Endothelial cell of umbilical vein (primary cell): ENCODE measurements around the gene ALKBH5. TPM values are rescaled to one million over a fixed set of nuclear protein-coding genes. Genes with fewer than 3 reads are reported as not detected.

Experiments
- BruUV-seq: library from RNA; stranded (reverse); fragments of 400-500 nt; replicated peaks from 2 replicates; lab custom pipeline; 2021; lab: Mats Ljungman, UMichigan
- CTCF ChIA-PET: fragments of 300-600, 350-600 bp; sonication (Branson Sonifier 250); formaldehyde crosslinking; loops from one replicate; lab custom pipeline; 2021; ENCODE audit warnings: antibody characterized with exemption, inconsistent platforms; lab: Charles Lee
- POLR2A ChIA-PET: fragments of 300-600, 350-600 bp; sonication (Branson Sonifier 250); formaldehyde crosslinking; loops from one replicate; lab custom pipeline; 2021; ENCODE audit warnings: antibody characterized with exemption, inconsistent platforms; lab: Charles Lee
- DNase-seq: peaks from one replicate; pipeline ENCODE4 v3.0.0-alpha.2; 2011; ENCODE audit warnings: low read depth, low spot score
- FAIRE-seq: peaks from 2 replicates; lab custom pipeline; 2011; peaks lifted over from hg19 to GRCh38; lab: Jason Lieb, UNC
- H2AFZ ChIP-seq: 2 replicates; pipeline ENCODE4 v1.6.0; 2012; ENCODE audit warnings: low read depth, low read length, control low read depth, inconsistent platforms
- H3K27ac ChIP-seq: 2 replicates; pipeline ENCODE4 v1.5.1; 2011; ENCODE audit warnings: low read depth, mild to moderate bottlenecking, control low read depth, low read length, moderate library complexity; ENCODE audit not compliant: insufficient read depth
- H3K27me3 ChIP-seq, 2 experiments: 2 replicates each; pipeline versions ENCODE4 v1.6.0 to v1.6.1; 2011; ENCODE audit warnings: low read length in 2 of 2, mixed read lengths in 1 of 2; ENCODE audit not compliant: control insufficient read depth in 2 of 2, insufficient read depth in 2 of 2
- H3K36me3 ChIP-seq, 2 experiments: 2 replicates in 1 of 2; 3 replicates in 1 of 2; pipeline ENCODE4 v1.5.1; 2011; ENCODE audit warnings: low read length in 2 of 2, mild to moderate bottlenecking in 1 of 2, moderate library complexity in 1 of 2; ENCODE audit not compliant: control insufficient read depth in 2 of 2, insufficient read depth in 2 of 2; ENCODE audit errors: extremely low read depth in 1 of 2
- H3K4me1 ChIP-seq: 3 replicates; pipeline ENCODE4 v1.5.1; 2011; ENCODE audit warnings: mild to moderate bottlenecking, low read length; ENCODE audit not compliant: control insufficient read depth, insufficient read depth; ENCODE audit errors: extremely low read depth
- H3K4me2 ChIP-seq: 2 replicates; pipeline ENCODE4 v1.6.1; 2011; ENCODE audit warnings: low read length, control low read depth, mixed read lengths; ENCODE audit not compliant: insufficient read depth
- H3K4me3 ChIP-seq, 3 experiments: fragments of 200-600 bp in 1 of 3; sonication (generic), shearing (Covaris generic) in 1 of 3; replicated peaks in 1 of 3; 2 replicates each; pipeline ENCODE4 v1.5.1; 2011 to 2016; ENCODE audit warnings: control low read depth in 3 of 3, low read length in 3 of 3, mild to moderate bottlenecking in 2 of 3, inconsistent platforms in 1 of 3, low read depth in 1 of 3, moderate library complexity in 1 of 3; ENCODE audit not compliant: insufficient read depth in 1 of 3
- H3K79me2 ChIP-seq: 2 replicates; pipeline ENCODE4 v1.6.0; 2012; ENCODE audit warnings: low read length, inconsistent platforms; ENCODE audit not compliant: control insufficient read depth, insufficient read depth
- H3K9ac ChIP-seq: replicated peaks from 2 replicates; pipeline ENCODE3; 2011; ENCODE audit warnings: low read length, control low read depth; ENCODE audit not compliant: insufficient read depth; ENCODE audit errors: extremely low read depth
- H3K9me1 ChIP-seq: replicated peaks from 3 replicates; pipeline ENCODE4 v1.6.0; 2011; ENCODE audit warnings: mild to moderate bottlenecking, low read length; ENCODE audit not compliant: control insufficient read depth, insufficient read depth; ENCODE audit errors: extremely low read depth
- H3K9me3 ChIP-seq: replicated peaks from 2 replicates; pipeline ENCODE4 v1.5.1; 2012; ENCODE audit warnings: low read length, inconsistent platforms; ENCODE audit not compliant: control insufficient read depth, insufficient read depth
- H4K20me1 ChIP-seq: replicated peaks from 2 replicates; pipeline ENCODE3; 2011; ENCODE audit warnings: mild to moderate bottlenecking, low read length; ENCODE audit not compliant: control insufficient read depth, insufficient read depth; ENCODE audit errors: extremely low read depth
- CTCF ChIP-seq, 2 donors: IDR thresholded peaks; 1 replicate in 1 of 2; 2 replicates in 1 of 2; pipeline ENCODE4 v1.5.1; 2011; ENCODE audit warnings: low read length in 2 of 2, mild to moderate bottlenecking in 2 of 2, moderate library complexity in 2 of 2, control low read depth in 1 of 2, inconsistent platforms in 1 of 2, low read depth in 1 of 2; ENCODE audit not compliant: insufficient read depth in 1 of 2; ENCODE audit errors: extremely low read depth in 1 of 2
- EZH2 ChIP-seq: IDR thresholded peaks from 2 replicates; pipeline ENCODE4 v1.6.1; 2012; ENCODE audit warnings: borderline replicate concordance, low read depth, mild to moderate bottlenecking, moderate library complexity, low read length, inconsistent platforms; ENCODE audit not compliant: severe bottlenecking
- FOS ChIP-seq: IDR thresholded peaks from 2 replicates; pipeline ENCODE4 v1.6.1; 2011; ENCODE audit warnings: mild to moderate bottlenecking, low read length, moderate library complexity, borderline replicate concordance; ENCODE audit not compliant: insufficient read depth
- GATA2 ChIP-seq: IDR thresholded peaks from 2 replicates; pipeline ENCODE4 v1.7.0; 2011; ENCODE audit warnings: low read depth, mild to moderate bottlenecking, moderate library complexity, mixed read lengths, low read length; ENCODE audit not compliant: insufficient read length, insufficient read depth
- JUN ChIP-seq: IDR thresholded peaks from 2 replicates; pipeline ENCODE4 v1.6.1; 2011; ENCODE audit warnings: borderline replicate concordance, low read depth; ENCODE audit not compliant: insufficient read length, insufficient read depth
- MAX ChIP-seq: IDR thresholded peaks from 2 replicates; pipeline ENCODE4 v1.6.1; 2011; ENCODE audit not compliant: insufficient read depth, insufficient read length
- MYC ChIP-seq: IDR thresholded peaks from one replicate; pipeline ENCODE4 v1.6.1; 2011; ENCODE audit warnings: mild to moderate bottlenecking, low read depth, low read length
- POLR2A ChIP-seq: IDR thresholded peaks from 2 replicates; pipeline ENCODE4 v1.6.1; 2012; ENCODE audit warnings: low read depth, mild to moderate bottlenecking, control low read depth, low read length
- POLR2AphosphoS5 ChIP-seq: IDR thresholded peaks from 2 replicates; pipeline ENCODE4 v1.6.1; 2012; ENCODE audit warnings: low read depth, mild to moderate bottlenecking, control low read depth, low read length, moderate library complexity; ENCODE audit not compliant: insufficient read depth
- dilution Hi-C: fragments of 300-500 bp; cut with MboI; formaldehyde crosslinking; loops from one replicate; pipeline ENCODE4 v1.15.0; 2019; ENCODE audit warnings: low sequenced_read_pairs; ENCODE audit not compliant: extremely low pct_ligation_motif_present
- intact Hi-C: fragments of 100-400 bp; cut with micrococcal nuclease; formaldehyde crosslinking; loops from one replicate; pipeline ENCODE4 v1.10.0; 2022
- polyA plus RNA-seq, 4 experiments: library from polyadenylated mRNA; depleted of rRNA in 3 of 4; stranded (reverse) in 3 of 4; unstranded in 1 of 4; fragments of >200 nt; gene quantifications; 2 replicates each; pipeline versions ENCODE4 v1.2.1 to v1.2.3, GENCODE V29; 2011 to 2012; ENCODE audit warnings: missing spikeins in 1 of 4
- total RNA-seq: library from RNA; stranded (reverse); gene quantifications from 2 replicates; pipeline ENCODE4 v1.2.3, GENCODE V29; 2021

ALKBH5 gene
- total and polyA plus RNA-seq, 2 donors (not counting 3 experiments of a cell fraction or from before 2014, with no cell fraction given): 55.3 to 71.0 TPM

- DNase-seq (no peak), FAIRE-seq (no peak)
- no peaks in the 10 kb centered on the region for H3K36me3 ChIP-seq
- intact Hi-C loops: no loop called here
- no peaks in the 10 kb centered on the region for H4K20me1 ChIP-seq
- no peak overlapping the region for H3K27ac ChIP-seq
- CTCF ChIA-PET: no interaction called here
- BruUV-seq: no TSS peak
- dilution Hi-C loops: no loop called here
- no peaks in the 10 kb centered on the region for H3K9me3 ChIP-seq
- H3K9ac ChIP-seq: no peak overlapping the region
- no peak overlapping the region for H3K4me3 ChIP-seq
- TF ChIP-seq MAX: no peak
- no peak for TF ChIP-seq POLR2A
- TF ChIP-seq JUN: no peak
- TF ChIP-seq POLR2AphosphoS5: no peak
- no peak for TF ChIP-seq CTCF (IDR thresholded peaks at IDR 0.05; ENCODE audit: extremely low read depth in 1 of 2, insufficient read depth in 1 of 2, low read depth in 1 of 2, low read length in 2 of 2)
- TF ChIP-seq MYC: no peak
- no peak for TF ChIP-seq EZH2
- no peak for TF ChIP-seq GATA2
- TF ChIP-seq FOS: no peak
- H3K27me3 ChIP-seq: no peaks in the 10 kb centered on the region
- peaks cover 45% of the 10 kb centered on the region for H3K79me2 ChIP-seq
- no peak overlapping the region for H2AFZ ChIP-seq
- POLR2A ChIA-PET: no interaction called here
- no peak overlapping the region for H3K4me2 ChIP-seq
- peaks cover 12% of the 10 kb centered on the region for H3K4me1 ChIP-seq
- no peaks in the 10 kb centered on the region for H3K9me1 ChIP-seq
Measured at GRCh38 chr17:18227635-18228034, 44.0 kb downstream of the ALKBH5 start.
